GM10266 (cell line): ENCODE measurements around the gene HS6ST3.

Source experiments
- DNase-seq: peaks from one replicate; pipeline ENCODE4 v3.0.0; 2012; ENCODE audit errors: extremely low spot score
- TF ChIP-seq, protein P1 (sequence below): IDR thresholded peaks from 2 replicates; pipeline ENCODE4 v1.5.1; 2012; ENCODE audit warnings: mild to moderate bottlenecking, low read depth; ENCODE audit not compliant: control insufficient read depth, insufficient read depth; ENCODE audit errors: missing control alignments

HS6ST3 gene

DNA sequence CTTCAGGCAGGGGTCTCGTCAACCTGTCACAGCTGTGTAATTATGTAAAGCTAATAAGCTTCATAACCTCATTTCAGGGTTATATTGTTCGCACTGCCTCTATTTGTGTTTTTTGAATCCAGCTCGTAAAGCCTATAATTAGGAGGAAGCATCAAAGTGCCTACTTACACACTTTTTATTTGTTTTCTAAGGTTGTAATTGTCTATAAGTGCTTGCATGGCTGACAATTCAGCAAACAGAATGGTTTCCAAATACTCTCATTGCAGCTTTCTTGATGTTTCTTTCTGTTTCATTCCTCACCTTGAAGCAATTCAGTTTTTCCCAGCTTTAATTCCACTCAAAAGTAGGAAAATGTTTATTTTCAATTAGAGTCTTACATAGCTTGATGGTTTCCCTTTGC, 336.3 kb downstream of the HS6ST3 start:
- TF ChIP-seq, protein P1, sequence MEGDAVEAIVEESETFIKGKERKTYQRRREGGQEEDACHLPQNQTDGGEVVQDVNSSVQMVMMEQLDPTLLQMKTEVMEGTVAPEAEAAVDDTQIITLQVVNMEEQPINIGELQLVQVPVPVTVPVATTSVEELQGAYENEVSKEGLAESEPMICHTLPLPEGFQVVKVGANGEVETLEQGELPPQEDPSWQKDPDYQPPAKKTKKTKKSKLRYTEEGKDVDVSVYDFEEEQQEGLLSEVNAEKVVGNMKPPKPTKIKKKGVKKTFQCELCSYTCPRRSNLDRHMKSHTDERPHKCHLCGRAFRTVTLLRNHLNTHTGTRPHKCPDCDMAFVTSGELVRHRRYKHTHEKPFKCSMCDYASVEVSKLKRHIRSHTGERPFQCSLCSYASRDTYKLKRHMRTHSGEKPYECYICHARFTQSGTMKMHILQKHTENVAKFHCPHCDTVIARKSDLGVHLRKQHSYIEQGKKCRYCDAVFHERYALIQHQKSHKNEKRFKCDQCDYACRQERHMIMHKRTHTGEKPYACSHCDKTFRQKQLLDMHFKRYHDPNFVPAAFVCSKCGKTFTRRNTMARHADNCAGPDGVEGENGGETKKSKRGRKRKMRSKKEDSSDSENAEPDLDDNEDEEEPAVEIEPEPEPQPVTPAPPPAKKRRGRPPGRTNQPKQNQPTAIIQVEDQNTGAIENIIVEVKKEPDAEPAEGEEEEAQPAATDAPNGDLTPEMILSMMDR, result no peak
- DNase-seq, result no peak

DNA sequence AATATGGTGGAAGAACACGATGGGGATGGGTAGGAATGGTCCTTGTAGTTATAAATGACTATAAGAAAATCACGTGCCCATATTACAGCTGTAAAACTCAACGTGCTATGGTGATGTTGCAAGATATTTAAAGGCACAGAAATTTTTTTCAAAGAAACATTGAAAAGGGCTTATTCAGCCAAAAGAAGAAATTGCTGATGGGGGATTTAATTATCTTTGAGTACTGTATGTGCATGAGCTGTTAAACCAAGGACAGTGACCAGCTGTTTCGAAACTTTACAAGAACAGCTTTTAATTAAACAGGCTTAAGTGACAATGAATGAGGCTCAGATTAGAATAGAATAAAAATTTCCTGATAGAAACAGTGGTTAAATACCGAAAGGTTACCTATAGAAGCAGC, 339.0 kb downstream of the HS6ST3 start:
- TF ChIP-seq, protein P1, result no peak
- DNase-seq, result no peak

DNA sequence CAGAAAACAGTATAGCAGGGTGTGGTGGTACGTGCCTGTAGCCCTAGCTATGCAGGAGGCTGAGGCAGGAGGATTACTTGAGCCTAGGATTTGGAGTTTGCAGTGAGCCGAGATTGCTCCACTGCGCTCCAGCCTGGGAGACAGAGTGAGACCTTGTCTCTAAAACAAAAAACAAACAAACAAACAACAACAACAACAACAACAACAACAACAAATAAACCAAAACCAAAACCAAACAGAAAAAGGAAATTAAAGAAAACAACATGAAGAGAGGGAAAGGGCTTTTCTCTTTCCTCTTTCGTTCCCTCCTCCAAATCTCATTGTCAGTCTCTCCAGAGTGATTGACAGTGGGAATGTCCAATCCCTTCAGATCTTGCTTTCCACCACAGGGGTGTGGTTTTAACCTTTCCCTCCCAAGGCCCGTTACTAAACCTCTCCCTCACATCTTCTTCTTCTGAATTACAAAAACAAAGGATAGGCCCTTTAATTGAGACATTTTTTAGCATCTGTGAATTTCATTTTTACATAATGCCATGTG, 341.2 kb downstream of the HS6ST3 start:
- TF ChIP-seq, protein P1, result no peak
- DNase-seq, result no peak

DNA sequence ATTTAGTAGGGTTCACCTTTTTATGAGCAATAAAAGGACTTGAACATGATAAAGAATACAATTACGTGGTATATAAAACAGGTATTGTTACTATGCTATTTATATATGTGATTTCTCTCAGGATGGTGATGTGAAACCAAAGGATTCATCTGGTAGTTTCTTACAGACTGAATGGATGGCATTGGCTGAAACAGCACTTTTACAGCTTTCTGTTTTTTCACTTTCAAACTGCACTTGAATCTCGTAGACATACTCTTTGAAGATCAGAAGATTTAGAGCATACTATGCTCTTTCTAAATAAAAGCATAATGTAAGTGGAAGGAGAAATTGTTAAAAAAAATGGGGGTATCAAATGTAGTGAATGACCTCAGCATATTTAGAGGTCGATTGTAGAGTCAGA, 354.8 kb downstream of the HS6ST3 start:
- TF ChIP-seq, protein P1, result no peak
- no peak for DNase-seq

DNA sequence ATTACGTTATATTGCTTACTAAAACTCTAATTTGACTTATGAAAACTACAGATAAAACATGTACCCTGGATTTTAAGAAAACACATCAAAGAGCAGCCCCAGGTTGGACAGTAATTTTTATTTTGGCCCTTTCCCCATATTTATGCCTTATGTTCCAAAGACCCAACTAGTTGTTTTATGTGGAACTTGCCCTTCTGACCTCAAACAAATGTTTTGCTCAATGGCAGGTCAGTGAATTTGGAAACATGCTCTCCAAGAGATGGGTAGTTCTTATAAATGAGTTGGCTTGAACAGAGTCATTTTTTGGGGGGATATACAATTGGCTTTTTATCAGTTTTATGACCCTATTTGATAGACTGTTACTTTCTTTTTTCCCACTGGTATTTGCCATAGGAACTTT, 360.0 kb downstream of the HS6ST3 start:
- TF ChIP-seq, protein P1, result no peak
- no peak for DNase-seq

DNA sequence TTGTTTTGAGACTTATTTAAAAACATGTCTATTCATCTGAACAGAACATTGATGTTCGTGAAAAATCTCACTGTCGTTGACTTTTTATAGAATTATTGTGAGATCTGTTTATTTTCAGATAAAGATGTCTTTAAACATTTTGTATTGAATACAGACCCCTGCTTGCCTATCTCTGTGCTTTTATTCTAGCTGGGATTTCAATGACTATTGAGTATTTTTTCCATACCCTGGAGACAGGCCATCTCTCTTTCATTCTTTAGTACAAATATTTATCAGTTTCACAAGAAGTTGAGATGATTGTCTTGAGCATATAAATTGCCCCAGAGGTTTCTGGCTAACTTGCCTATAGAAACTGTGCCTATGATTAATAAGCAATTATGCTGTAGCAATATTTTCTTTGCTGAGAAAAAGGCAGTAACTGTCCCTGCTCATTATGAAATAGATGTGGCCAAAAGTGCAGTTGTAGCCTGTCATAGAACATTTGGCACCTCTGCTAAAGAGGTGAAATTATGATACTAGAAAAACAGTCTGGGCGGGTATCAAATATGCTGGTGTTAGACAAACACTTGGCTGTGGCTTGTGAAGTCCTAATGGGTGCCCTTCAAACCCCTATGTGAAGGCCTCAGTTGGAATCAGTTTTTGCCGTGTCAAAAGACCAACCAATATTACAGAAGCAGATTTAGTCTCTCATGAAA, 360.6 kb downstream of the HS6ST3 start:
- no peak for DNase-seq
- TF ChIP-seq, protein P1, result no peak

DNA sequence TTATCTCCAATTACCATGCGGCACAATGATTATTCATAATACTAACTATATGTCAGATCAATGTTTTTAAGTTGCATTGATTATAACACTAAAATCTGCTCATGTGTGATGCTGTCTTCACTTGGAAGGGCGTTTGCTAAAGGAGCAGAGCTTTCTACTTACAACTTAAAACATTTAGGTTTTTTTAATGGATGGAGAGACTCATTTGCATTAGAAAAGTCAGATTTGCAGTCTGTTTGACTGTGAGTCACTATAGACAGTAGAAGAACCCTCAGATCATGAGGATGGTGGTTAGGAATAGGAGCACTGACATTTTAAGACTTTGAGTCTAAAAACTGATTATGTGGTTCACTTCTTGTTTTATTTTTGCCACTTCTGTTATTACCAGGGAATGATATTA, 364.6 kb downstream of the HS6ST3 start:
- no peak for DNase-seq
- TF ChIP-seq, protein P1, result no peak
